ENCODE results near the gene CCNL2. TPM values are rescaled to one million over a fixed set of nuclear protein-coding genes. Genes with fewer than 3 reads are reported as not detected.

The CCNL2 gene
- total RNA-seq, 6 experiments from 2014 or later, result 80.8 to 127 (median 101) TPM

DNA sequence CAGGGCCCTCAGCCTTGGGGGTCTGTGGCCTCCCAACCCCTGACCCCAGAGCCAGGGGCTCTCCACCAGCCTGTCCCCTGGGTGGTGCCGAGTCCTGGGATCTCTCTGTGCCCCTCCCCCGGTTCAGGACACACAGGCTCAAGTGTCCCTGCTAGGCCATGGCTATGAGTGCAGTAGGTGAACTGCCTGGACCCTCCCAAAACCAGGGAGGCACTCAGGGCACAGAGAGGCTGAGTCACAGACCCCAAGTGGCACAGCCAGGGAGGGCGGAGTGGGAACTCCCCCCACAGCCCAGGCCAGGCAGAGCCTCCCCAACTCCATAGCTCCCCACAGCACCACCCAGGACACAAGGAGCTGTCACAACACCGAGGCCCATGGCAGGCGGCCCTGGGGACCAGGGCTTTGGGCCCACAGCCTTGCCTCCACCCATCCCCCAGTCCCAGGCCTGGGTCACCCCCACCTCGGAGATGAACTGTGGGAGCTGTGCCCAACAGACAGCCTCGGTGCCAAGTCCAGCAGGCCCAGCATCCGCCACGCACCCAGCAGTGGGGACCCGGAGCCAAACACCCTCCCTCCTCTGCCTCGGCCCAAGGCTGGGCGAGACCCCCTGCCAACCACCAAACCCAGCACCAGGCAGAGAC lies 53.2 kb downstream of the CCNL2 start:
- Histone ChIP-seq H3K4me1 (peaks cover 0 to 47% (median 25%) of the 10 kb centered on the region in 4 donors), H3K27ac (no peak overlapping the region), H3K27me3 (no peaks in the 10 kb centered on the region), H3K9me3 (no peaks in the 10 kb centered on the region), H3K4me3 (no peak overlapping the region), H3K36me3 (peaks cover 0 to 3% (median 0%) of the 10 kb centered on the region in 4 donors)
- 67% methylated on average over 1 of the region's 12 CpGs for WGBS (ENCODE audit: insufficient coverage, low coverage, low lambda C conversion rate, missing lambda C conversion rate)
- TF ChIP-seq, protein P1, sequence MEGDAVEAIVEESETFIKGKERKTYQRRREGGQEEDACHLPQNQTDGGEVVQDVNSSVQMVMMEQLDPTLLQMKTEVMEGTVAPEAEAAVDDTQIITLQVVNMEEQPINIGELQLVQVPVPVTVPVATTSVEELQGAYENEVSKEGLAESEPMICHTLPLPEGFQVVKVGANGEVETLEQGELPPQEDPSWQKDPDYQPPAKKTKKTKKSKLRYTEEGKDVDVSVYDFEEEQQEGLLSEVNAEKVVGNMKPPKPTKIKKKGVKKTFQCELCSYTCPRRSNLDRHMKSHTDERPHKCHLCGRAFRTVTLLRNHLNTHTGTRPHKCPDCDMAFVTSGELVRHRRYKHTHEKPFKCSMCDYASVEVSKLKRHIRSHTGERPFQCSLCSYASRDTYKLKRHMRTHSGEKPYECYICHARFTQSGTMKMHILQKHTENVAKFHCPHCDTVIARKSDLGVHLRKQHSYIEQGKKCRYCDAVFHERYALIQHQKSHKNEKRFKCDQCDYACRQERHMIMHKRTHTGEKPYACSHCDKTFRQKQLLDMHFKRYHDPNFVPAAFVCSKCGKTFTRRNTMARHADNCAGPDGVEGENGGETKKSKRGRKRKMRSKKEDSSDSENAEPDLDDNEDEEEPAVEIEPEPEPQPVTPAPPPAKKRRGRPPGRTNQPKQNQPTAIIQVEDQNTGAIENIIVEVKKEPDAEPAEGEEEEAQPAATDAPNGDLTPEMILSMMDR (IDR thresholded peaks at IDR 0.05), result no peak
- no peak for TF ChIP-seq POLR2A (IDR thresholded peaks at IDR 0.05)
- DNase-seq (no peak), ATAC-seq (no peak)
- intact Hi-C loops (cut with DNase I), result no loop called here

DNA sequence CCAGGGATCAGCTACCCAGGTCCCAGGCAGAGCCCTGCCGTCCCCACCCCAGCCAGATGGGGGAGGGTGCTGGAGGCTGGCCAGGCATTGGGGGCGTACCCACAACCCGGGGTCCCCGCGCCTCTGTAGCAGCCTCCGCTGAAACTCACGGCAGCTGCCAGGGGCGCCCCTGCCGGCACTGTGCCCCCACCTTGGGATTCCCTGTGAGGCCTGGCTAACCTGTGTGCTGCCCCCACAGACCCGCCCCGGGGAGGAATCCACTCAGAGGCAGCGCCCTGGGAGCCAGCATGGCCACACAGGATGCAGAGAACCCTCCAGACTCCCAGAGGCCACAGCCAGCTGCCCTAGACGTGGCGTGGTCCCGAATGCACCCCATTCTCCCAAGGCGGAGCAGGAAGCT lies 53.8 kb downstream of the CCNL2 start:
- H3K36me3 ChIP-seq, result peaks cover 0 to 3% (median under 1%) of the 10 kb centered on the region in 4 donors
- TF ChIP-seq POLR2A (IDR thresholded peaks at IDR 0.05), result no peak
- TF ChIP-seq, protein P1 (IDR thresholded peaks at IDR 0.05), result no peak
- H3K4me1 ChIP-seq, result peaks cover 0 to 47% (median 25%) of the 10 kb centered on the region in 4 donors
- DNase-seq (no peak), ATAC-seq (no peak)
- H3K27me3 ChIP-seq, result no peaks in the 10 kb centered on the region
- H3K4me3 ChIP-seq, result no peak overlapping the region
- no peak overlapping the region for H3K27ac ChIP-seq
- intact Hi-C loops (cut with DNase I), result no loop called here
- WGBS (ENCODE audit: insufficient coverage, low coverage, low lambda C conversion rate, missing lambda C conversion rate), result 70% methylated on average over 2 of the region's 16 CpGs
- no peaks in the 10 kb centered on the region for H3K9me3 ChIP-seq

GRCh38 chr1:1344655-1345361 lies 54.3 kb downstream of the CCNL2 start:
- no peaks in the 10 kb centered on the region for H3K27me3 ChIP-seq
- no peak for TF ChIP-seq POLR2A (IDR thresholded peaks at IDR 0.05)
- TF ChIP-seq, protein P1 (IDR thresholded peaks at IDR 0.05), result peak; percentile 17 to 35 (median 32)
- intact Hi-C loops (cut with DNase I), result no loop called here
- 51% methylated on average over 3 of the region's 15 CpGs for WGBS (ENCODE audit: insufficient coverage, low coverage, low lambda C conversion rate, missing lambda C conversion rate)
- peaks cover 0 to 3% (median under 1%) of the 10 kb centered on the region in 4 donors for H3K36me3 ChIP-seq
- H3K9me3 ChIP-seq, result no peaks in the 10 kb centered on the region
- DNase-seq (no peak), ATAC-seq (peak in 3 of 4 donors; percentile 0 to 31 (median 29))
- peak overlapping the region in 1 of 3 donors; percentile 20 for H3K4me3 ChIP-seq
- peak overlapping the region in 2 of 3 donors; percentile 49 to 52 for H3K27ac ChIP-seq
- peaks cover 0 to 47% (median 25%) of the 10 kb centered on the region in 4 donors for H3K4me1 ChIP-seq

DNA sequence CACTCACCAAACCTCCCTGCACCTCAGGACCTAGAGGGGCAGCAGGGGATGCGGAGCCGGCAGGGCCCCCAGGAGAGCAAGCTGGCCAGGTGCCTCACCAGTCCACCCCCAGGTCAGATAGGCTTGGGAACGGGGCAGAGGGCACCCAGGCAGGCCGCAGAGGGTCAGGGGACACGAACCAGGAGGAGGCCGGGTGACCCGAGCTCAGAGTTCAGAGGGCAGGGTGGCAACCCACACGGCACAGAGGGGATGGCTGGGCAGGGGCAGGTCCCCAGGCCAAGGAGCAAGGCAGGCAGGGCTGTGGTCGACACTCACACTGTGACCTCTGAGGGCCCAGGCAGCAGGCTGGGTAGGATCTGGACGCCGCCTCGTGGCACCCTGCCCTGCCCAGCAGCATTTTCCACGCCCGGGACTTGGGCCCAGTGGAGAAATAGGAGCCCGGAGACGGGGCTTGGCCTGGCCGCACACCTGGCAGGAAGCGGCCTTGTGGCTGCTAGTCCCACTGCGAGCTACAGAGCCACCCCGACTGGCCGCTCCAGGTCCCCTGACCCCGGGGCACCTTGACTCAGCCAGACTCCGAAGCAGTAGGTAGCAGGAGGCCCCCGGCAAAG lies 55.2 kb downstream of the CCNL2 start:
- WGBS (ENCODE audit: insufficient coverage, low coverage, low lambda C conversion rate, missing lambda C conversion rate), result no CpG with 5 or more reads among the region's 24 CpGs
- Histone ChIP-seq H3K27me3 (no peaks in the 10 kb centered on the region), H3K27ac (peak overlapping the region in 2 of 3 donors; percentile 49 to 52), H3K36me3 (peaks cover 0 to 9% (median under 1%) of the 10 kb centered on the region in 4 donors), H3K4me1 (peaks cover 0 to 47% (median 25%) of the 10 kb centered on the region in 4 donors), H3K9me3 (no peaks in the 10 kb centered on the region), H3K4me3 (peak overlapping the region in 2 of 3 donors; percentile 2 to 20)
- TF ChIP-seq POLR2A (IDR thresholded peaks at IDR 0.05), result no peak
- TF ChIP-seq, protein P1 (IDR thresholded peaks at IDR 0.05), result no peak
- DNase-seq (peak; percentile 68 to 91 (median 91)), ATAC-seq (peak; percentile 52 to 75 (median 61))
- intact Hi-C loops (cut with DNase I), result no loop called here

All from right lobe of liver (tissue), 6 donors.